Liver (tissue), 9 donors: ENCODE measurements around the gene ACOXL. TPM values are rescaled to one million over a fixed set of nuclear protein-coding genes. Genes with fewer than 3 reads are reported as not detected.

Source experiments
- DNase-seq: peaks from one replicate; pipeline ENCODE4 v3.0.0-alpha.2; 2017; ENCODE audit warnings: low spot score
- H3K27ac ChIP-seq, 2 donors: one replicate each; pipeline ENCODE4 v1.7.0; 2013; ENCODE audit warnings: inconsistent platforms in 2 of 2, low read length in 2 of 2, control low read depth in 1 of 2, low read depth in 1 of 2, mild to moderate bottlenecking in 1 of 2
- H3K27me3 ChIP-seq, 4 donors: one replicate each; pipeline versions ENCODE4 v1.6.1 to v1.7.0; 2013; ENCODE audit warnings: low read length in 3 of 4, inconsistent platforms in 1 of 4, mild to moderate bottlenecking in 1 of 4, moderate library complexity in 1 of 4; ENCODE audit not compliant: control insufficient read depth in 4 of 4, insufficient read depth in 4 of 4
- H3K36me3 ChIP-seq, 4 donors: one replicate each; pipeline versions ENCODE4 v1.6.1 to v1.7.0; 2013; ENCODE audit warnings: low read length in 3 of 4, mild to moderate bottlenecking in 3 of 4, low read depth in 1 of 4, moderate library complexity in 1 of 4; ENCODE audit not compliant: control insufficient read depth in 4 of 4, insufficient read depth in 3 of 4
- H3K4me1 ChIP-seq, 4 donors: one replicate each; pipeline versions ENCODE4 v1.6.1 to v1.7.0; 2013; ENCODE audit warnings: low read length in 3 of 4, mild to moderate bottlenecking in 3 of 4, moderate library complexity in 1 of 4; ENCODE audit not compliant: control insufficient read depth in 4 of 4, insufficient read depth in 4 of 4
- H3K4me3 ChIP-seq, 3 donors: one replicate each; pipeline versions ENCODE4 v1.6.1 to v1.7.0; 2013; ENCODE audit warnings: low read length in 3 of 3, control low read depth in 1 of 3, low read depth in 1 of 3, mild to moderate bottlenecking in 1 of 3
- H3K9ac ChIP-seq, 2 donors: one replicate each; pipeline ENCODE4 v1.7.0; 2013; ENCODE audit warnings: low read length in 2 of 2, mild to moderate bottlenecking in 2 of 2, moderate library complexity in 2 of 2, control low read depth in 1 of 2, low read depth in 1 of 2
- H3K9me3 ChIP-seq, 4 donors: one replicate each; pipeline versions ENCODE4 v1.6.1 to v1.7.0; 2013; ENCODE audit warnings: low read length in 3 of 4; ENCODE audit not compliant: control insufficient read depth in 4 of 4
- ATF3 ChIP-seq: IDR thresholded peaks from 2 replicates; pipeline ENCODE4 v1.6.1; 2016; ENCODE audit warnings: antibody characterized with exemption
- CTCF ChIP-seq: fragments of 150-350 bp; IDR thresholded peaks from 2 replicates; pipeline ENCODE4 v1.5.1; 2017; ENCODE audit warnings: improper control_type of control experiment, low read depth, low read length; ENCODE audit not compliant: missing input control
- EGR1 ChIP-seq, 2 donors: IDR thresholded peaks; 2 replicates each; pipeline ENCODE4 v1.6.1; 2016 to 2018; ENCODE audit warnings: antibody characterized with exemption in 2 of 2, low read depth in 2 of 2
- FOXA1 ChIP-seq: IDR thresholded peaks from 2 replicates; pipeline ENCODE4 v1.6.1; 2016; ENCODE audit warnings: antibody characterized with exemption
- FOXA2 ChIP-seq: IDR thresholded peaks from 2 replicates; pipeline ENCODE4 v1.6.1; 2016; ENCODE audit warnings: antibody characterized with exemption
- GABPA ChIP-seq, 2 donors: IDR thresholded peaks in 1 of 2; conservative IDR thresholded peaks in 1 of 2; 2 replicates each; pipeline ENCODE4 v1.6.1; 2016; ENCODE audit warnings: antibody characterized with exemption in 2 of 2, mild to moderate bottlenecking in 1 of 2, moderate library complexity in 1 of 2
- HNF4A ChIP-seq, 2 donors: conservative IDR thresholded peaks; 2 replicates each; pipeline ENCODE4 v1.6.1; 2016; ENCODE audit warnings: antibody characterized with exemption in 2 of 2, mild to moderate bottlenecking in 2 of 2
- HNF4G ChIP-seq: IDR thresholded peaks from 2 replicates; pipeline ENCODE4 v1.6.1; 2016; ENCODE audit warnings: antibody characterized with exemption
- JUND ChIP-seq, 2 donors: IDR thresholded peaks; 2 replicates each; pipeline ENCODE4 v1.6.1; 2016; ENCODE audit warnings: antibody characterized with exemption in 2 of 2
- MAX ChIP-seq: IDR thresholded peaks from 2 replicates; pipeline ENCODE4 v1.6.1; 2016; ENCODE audit warnings: antibody characterized with exemption
- NR2F2 ChIP-seq: IDR thresholded peaks from 2 replicates; pipeline ENCODE4 v1.6.1; 2016; ENCODE audit warnings: antibody characterized with exemption
- RAD21 ChIP-seq, 2 donors: IDR thresholded peaks; 2 replicates each; pipeline ENCODE4 v1.6.1; 2016; ENCODE audit warnings: antibody characterized with exemption in 2 of 2, mild to moderate bottlenecking in 2 of 2
- REST ChIP-seq: IDR thresholded peaks from 2 replicates; pipeline ENCODE4 v1.6.1; 2016; ENCODE audit warnings: antibody characterized with exemption, mild to moderate bottlenecking
- RXRA ChIP-seq, 2 donors: IDR thresholded peaks; 2 replicates each; pipeline ENCODE4 v1.6.1; 2017 to 2018; ENCODE audit warnings: antibody characterized with exemption in 2 of 2, mild to moderate bottlenecking in 1 of 2
- TAF1 ChIP-seq: conservative IDR thresholded peaks from 2 replicates; pipeline ENCODE4 v1.6.1; 2016; ENCODE audit warnings: antibody characterized with exemption, mild to moderate bottlenecking
- YY1 ChIP-seq: IDR thresholded peaks from 2 replicates; pipeline ENCODE4 v1.6.1; 2016; ENCODE audit warnings: antibody characterized with exemption, mild to moderate bottlenecking
- ZBTB33 ChIP-seq: IDR thresholded peaks from 2 replicates; pipeline ENCODE4 v1.6.1; 2016; ENCODE audit warnings: antibody characterized with exemption
- WGBS: extraction: QIAGEN DNeasy Blood & Tissue Kit; methylation state at CpG from one replicate; pipeline ENCODE4 v1.1.7; 2013; 5-methylcytosine and 5-hydroxymethylcytosine counted together
- polyA plus RNA-seq, 2 donors: library from polyadenylated mRNA; stranded (reverse) in 1 of 2; unstranded in 1 of 2; fragments of 200-250 nt in 1 of 2; fragments of >200 nt in 1 of 2; fragmentation: Nextera tagmentation in 1 of 2; extraction: Ambion mirVana in 1 of 2; gene quantifications; one replicate each; pipeline versions ENCODE4 v1.2.1 to v1.2.3, GENCODE V29; 2013 to 2015
- total RNA-seq, 2 donors: library from RNA; depleted of rRNA; stranded (reverse); fragments of >200 nt; gene quantifications; one replicate each; pipeline ENCODE4 v1.2.3, GENCODE V29; 2014
- donor health status: healthy.
- donor health status: healthy.
- donor health status: healthy.
- donor health status: healthy.
- donor health status: healthy.

The ACOXL gene
- total and polyA plus RNA-seq, 4 donors = 0.07 TPM; not detected in 3

GRCh38 chr2:111133603-111134002, 401.2 kb downstream of the ACOXL start:
- no peak for DNase-seq
- H3K4me1 ChIP-seq = peaks cover 4 to 8% (median 6%) of the 10 kb centered on the region in 4 donors

More at GRCh38 chr2:111133603-111134002, 401.2 kb downstream of the ACOXL start:
- H3K9ac ChIP-seq = no peak overlapping the region
- H3K27me3 ChIP-seq = no peaks in the 10 kb centered on the region
- peaks cover 2 to 27% (median 25%) of the 10 kb centered on the region in 4 donors for H3K36me3 ChIP-seq
- 94% methylated on average over 2 of the region's 2 CpGs for WGBS
- no peak for TF ChIP-seq NR2F2
- no peak for TF ChIP-seq MAX
- no peak for TF ChIP-seq ATF3
- no peak for TF ChIP-seq RXRA (IDR thresholded peaks at IDR 0.05)
- TF ChIP-seq FOXA2 = no peak
- TF ChIP-seq TAF1 = no peak
- TF ChIP-seq GABPA (IDR thresholded peaks at IDR 0.05 in 1 of 2, conservative IDR thresholded peaks at IDR 0.05 in 1 of 2) = no peak
- TF ChIP-seq HNF4G = no peak
- no peak for TF ChIP-seq REST
- no peak for TF ChIP-seq JUND (IDR thresholded peaks at IDR 0.05)
- no peak for TF ChIP-seq EGR1 (IDR thresholded peaks at IDR 0.05; ENCODE audit: low read depth in 2 of 2)
- TF ChIP-seq ZBTB33 = no peak
- no peak for TF ChIP-seq FOXA1
- no peak for TF ChIP-seq YY1
- TF ChIP-seq HNF4A (conservative IDR thresholded peaks at IDR 0.05) = no peak
- TF ChIP-seq RAD21 (IDR thresholded peaks at IDR 0.05) = no peak
- TF ChIP-seq CTCF = no peak
- H3K9me3 ChIP-seq = no peaks in the 10 kb centered on the region
- no peak overlapping the region for H3K27ac ChIP-seq
- no peak overlapping the region for H3K4me3 ChIP-seq
